Activated CD4-positive, CD25-positive, alpha-beta regulatory T cell (primary cell): Measurements from ENCODE around the gene MREG.
"Not testable (repeated sequence)": the region's sequence is repeated elsewhere in the genome, so short reads cannot be mapped to it uniquely, and the experiment has no call there.

Experiments used
- DNase-seq, 4 experiments: peaks; one replicate each; lab custom pipeline; 2025; lab: John Stamatoyannopoulos, UW

The MREG gene

GRCh38 chr2:215988556-215989207, 24.7 kb downstream of the MREG start:
- DNase-seq, result not testable (repeated sequence)

- no peak for DNase-seq
Measured at GRCh38 chr2:215985257-215985656, 28.1 kb downstream of the MREG start.

GRCh38 chr2:215984661-215985060, 28.7 kb downstream of the MREG start:
- DNase-seq, result no peak

GRCh38 chr2:215983581-215984351, 29.6 kb downstream of the MREG start:
- no peak for DNase-seq

- DNase-seq, result no peak
Measured at GRCh38 chr2:215982465-215982875, 30.9 kb downstream of the MREG start.

GRCh38 chr2:215981115-215981514, 32.2 kb downstream of the MREG start:
- no peak for DNase-seq

- DNase-seq, result no peak
Measured at GRCh38 chr2:215979620-215980019, 33.7 kb downstream of the MREG start.

GRCh38 chr2:215974700-215975429, 38.5 kb downstream of the MREG start:
- DNase-seq, result no peak

GRCh38 chr2:215973954-215974699, 39.2 kb downstream of the MREG start:
- no peak for DNase-seq

- DNase-seq, result no peak
Measured at GRCh38 chr2:215973145-215973792, 40.1 kb downstream of the MREG start.

- DNase-seq, result no peak
Measured at GRCh38 chr2:215971671-215972070, 41.7 kb downstream of the MREG start.

- not testable (repeated sequence) for DNase-seq
Measured at GRCh38 chr2:215970894-215971293, 42.5 kb downstream of the MREG start.

- DNase-seq, result no peak
Measured at GRCh38 chr2:215970425-215970824, 42.9 kb downstream of the MREG start.

- DNase-seq, result no peak
Measured at GRCh38 chr2:215969131-215969841, 44.1 kb downstream of the MREG start.

- DNase-seq, result no peak
Measured at GRCh38 chr2:215968499-215968898, 44.9 kb downstream of the MREG start.

GRCh38 chr2:215967590-215968378, 45.6 kb downstream of the MREG start:
- DNase-seq, result no peak

- DNase-seq, result no peak
Measured at GRCh38 chr2:215966951-215967350, 46.4 kb downstream of the MREG start.

- no peak for DNase-seq
Measured at GRCh38 chr2:215966274-215966673, 47.1 kb downstream of the MREG start.

- no peak for DNase-seq
Measured at GRCh38 chr2:215965532-215966165, 47.7 kb downstream of the MREG start.

GRCh38 chr2:215961981-215962380, 51.4 kb downstream of the MREG start:
- DNase-seq, result no peak
